NAMALWA (cell line): ENCODE results near the gene TAS1R3.
"Not testable (repeated sequence)": the region's sequence is repeated elsewhere in the genome, so short reads cannot be mapped to it uniquely, and the experiment has no call there.

Experiments used
- DNase-seq: peaks from one replicate; pipeline ENCODE4 v3.0.0-alpha.2; 2015; ENCODE audit warnings: low spot score

Gene TAS1R3

GRCh38 chr1:1354271-1355247 is 23.5 kb downstream of the TAS1R3 start:
- no peak for DNase-seq

DNA sequence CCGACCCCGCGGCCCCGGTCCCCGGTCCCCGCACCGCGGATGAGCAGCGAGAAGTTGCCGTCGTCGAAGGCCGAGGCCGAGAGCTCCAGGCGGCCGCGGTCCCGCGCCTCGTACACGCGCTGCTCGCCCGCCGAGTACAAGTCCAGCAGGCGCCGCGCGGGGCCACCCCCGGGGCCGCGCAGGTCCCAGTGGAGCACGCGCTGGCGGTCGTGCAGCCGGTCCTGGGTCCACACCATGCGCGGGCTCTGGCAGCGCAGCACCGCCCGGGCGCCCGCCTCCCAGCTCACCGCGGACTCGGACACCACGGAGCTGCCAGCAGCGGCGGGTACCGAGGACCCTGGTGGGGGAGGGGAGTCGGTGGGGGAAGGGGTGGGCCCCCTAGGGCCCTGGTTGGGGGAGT is 24.3 kb downstream of the TAS1R3 start:
- DNase-seq = no peak

DNA sequence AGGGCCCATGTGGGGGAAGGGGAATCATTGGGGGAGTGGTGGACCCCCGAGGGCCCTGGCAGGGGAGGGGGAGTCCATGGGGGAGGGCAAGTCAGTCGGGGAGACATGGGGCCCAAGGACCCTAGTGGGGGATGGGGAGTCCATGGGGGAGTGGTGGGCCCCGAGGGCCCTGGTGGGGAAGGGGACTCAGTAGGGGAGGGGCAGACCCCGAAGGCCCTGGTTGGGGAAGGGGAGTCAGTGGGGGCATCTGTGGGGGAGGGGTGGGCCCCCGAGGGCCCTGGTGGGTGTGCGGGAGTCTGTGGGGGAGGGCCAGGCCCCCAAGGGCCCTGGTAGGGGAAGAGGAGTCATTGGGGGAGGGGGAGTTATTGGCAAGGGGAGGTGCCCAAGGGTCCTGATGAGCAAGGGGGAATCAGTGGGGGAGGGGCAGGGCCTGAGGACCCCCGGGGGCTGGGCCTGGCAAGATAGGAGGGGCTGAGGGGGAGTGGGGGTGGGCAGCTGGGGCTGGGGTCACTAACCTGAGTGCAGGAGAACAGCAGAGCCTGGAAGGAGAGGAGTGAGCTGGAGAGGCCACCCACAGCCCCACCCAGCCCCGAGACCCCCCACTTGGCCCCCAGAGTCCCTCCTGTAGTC is 25.2 kb downstream of the TAS1R3 start:
- DNase-seq = no peak

- DNase-seq = peak; percentile 43
Observed at GRCh38 chr1:1356796-1357401, 25.8 kb downstream of the TAS1R3 start.

DNA sequence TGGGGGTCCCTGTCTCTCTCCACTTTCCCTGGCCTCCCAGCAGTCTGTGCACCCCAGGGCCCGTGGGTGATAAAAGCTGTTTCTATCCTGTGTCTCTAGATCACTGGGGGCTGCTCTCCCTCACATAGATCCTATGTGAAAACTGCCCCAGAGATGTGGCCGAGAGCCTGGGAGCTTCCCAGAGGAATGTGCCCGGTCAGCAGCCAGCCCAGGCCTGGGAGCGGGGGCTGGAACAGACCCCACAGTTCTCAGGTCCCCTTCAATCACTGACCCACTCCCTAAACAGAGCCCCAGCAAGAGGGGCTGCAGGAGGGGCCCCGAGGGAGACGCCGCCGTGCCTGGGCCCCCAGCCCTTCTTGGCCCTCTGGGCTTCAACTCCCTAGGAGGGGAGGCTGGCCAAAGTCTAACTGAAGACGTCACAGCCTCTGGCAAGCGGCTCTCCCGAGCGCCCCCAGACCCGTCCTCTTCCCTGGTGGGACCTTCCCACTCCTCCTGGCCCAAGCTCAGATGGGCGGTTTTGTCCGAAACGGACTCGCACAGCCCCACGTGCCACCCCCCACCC is 26.9 kb downstream of the TAS1R3 start:
- DNase-seq = no peak

GRCh38 chr1:1358433-1359271 is 27.6 kb downstream of the TAS1R3 start, which contains the start of gene MXRA8:
Gene MXRA8, minus strand, starts transcription at chr1:1358555. Its CDS starts 51 bp downstream, at chr1:1358504.
- no peak for DNase-seq

- DNase-seq = no peak
Observed at GRCh38 chr1:1359308-1359663, 28.2 kb downstream of the TAS1R3 start.

DNA sequence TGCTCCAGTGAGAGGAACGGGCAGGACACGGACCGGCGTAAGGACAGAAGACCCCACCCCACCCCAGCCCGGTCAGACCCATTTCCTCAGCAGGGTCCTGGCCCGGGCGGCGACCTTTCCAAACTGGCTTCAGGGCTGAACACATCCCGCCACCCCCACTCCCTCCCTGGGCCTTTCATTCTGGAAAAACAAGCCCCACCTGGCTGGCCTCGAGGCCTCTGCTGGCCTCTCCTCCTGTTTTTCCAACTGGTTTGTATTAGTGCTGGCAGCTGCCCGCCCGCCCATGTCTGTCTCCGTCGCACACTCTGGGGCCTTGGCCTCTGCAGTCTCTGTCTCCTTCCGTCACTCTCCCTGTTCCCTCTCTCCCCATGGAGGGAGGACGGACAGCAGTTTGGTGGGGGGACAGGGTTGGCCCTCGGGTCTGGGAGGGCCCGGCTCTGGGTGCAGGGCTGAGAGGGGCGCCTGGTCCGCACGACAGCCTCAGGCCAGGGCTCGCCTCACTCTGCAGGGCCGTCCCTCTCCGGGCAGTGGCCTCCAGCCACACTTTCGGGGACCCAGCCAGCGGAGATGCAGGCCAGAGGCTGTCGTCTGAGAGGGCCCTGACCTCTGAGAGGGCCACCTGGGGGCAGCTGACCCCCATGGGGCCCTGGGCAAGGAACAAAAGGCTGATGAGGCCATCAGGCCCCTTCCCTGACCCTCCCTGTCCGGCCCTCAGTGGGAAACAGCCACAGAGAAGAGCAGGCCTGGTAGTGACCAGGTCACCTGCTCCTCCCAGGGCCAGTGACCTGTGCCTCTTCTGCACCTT is 28.8 kb downstream of the TAS1R3 start:
- no peak for DNase-seq

DNA sequence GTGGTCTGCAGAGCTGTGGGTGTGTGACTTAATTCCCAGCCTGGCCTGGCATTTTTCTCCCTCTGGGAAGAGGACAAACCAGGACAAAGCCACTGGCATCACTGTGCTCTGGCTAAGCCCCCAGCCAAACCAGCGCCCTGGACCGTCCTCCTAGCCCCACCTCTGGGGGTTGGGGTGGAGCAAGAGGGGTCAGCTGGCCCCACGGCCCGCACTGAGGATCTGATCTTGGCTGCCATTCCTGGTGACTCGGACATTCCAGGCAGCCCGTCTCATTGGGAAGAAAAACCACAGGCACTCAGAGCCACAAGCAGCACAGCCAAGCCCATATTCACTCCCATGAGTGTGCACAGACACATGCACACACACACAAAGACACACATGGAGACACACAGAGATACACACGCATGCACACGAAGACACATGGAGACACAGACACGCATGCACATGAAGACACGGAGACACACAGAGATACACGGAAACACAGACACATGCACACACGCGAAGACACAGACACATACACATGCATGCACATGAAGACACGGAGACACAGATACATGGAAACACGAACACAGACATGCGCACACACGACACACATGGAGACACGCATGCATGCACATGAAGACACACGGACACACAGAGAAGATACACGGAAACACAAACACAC is 29.6 kb downstream of the TAS1R3 start:
- DNase-seq = no peak

DNA sequence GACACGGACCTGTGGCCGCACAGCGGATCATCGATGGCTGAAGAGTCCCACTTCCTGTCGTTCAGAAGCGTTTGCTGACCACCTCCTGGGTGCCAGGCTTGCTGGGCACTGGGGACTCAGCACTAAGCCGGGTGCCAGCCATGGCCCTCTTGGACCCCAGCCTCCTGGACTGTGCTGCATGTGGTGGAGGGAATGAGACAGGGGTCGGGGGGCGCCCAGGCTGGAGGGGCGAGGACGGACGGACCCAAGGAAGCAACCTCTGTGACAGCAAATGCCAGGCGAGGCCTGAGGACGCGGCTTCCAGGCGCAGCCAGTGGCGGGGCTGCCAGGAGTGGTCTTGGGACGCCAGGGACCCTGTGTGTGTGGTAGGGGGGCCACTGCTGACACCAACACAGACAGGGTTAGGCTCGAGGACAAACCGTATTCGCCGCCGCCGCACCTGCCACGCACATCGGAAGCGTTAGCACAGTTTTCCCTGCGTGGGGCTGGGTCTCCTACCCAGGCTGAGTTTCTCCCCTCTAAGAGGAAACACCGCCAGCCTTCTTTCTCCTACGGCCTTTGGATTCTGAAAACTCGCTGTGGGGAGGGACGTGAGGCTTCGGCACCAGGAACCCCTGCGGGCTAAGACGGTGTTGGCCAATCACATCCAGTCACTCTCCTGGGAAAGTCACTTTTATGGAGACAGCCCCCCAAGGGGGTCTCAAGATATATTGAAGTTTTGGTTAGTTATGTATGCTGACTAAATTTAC is 30.3 kb downstream of the TAS1R3 start:
- no peak for DNase-seq

- DNase-seq = no peak
Observed at GRCh38 chr1:1361982-1362423, 30.9 kb downstream of the TAS1R3 start.

DNA sequence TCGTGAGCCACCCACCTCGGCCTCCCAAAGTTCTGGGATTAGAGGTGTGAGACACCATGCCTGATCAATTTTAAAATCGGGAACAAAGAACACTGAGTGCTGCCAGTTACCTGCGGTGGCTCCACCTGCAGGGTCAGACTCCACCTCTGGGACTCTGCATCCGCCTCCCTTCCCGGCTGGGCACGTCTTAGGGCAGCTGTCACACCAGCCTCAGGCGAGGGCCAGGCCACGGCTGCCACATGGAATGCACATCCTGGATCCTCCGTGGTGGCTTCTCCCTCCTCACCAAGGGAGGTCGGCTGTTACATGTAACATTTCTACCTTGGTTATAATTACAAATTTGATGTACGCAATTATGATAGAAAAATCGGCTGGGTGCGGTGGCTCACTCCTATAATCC is 33.2 kb downstream of the TAS1R3 start:
- no peak for DNase-seq

DNA sequence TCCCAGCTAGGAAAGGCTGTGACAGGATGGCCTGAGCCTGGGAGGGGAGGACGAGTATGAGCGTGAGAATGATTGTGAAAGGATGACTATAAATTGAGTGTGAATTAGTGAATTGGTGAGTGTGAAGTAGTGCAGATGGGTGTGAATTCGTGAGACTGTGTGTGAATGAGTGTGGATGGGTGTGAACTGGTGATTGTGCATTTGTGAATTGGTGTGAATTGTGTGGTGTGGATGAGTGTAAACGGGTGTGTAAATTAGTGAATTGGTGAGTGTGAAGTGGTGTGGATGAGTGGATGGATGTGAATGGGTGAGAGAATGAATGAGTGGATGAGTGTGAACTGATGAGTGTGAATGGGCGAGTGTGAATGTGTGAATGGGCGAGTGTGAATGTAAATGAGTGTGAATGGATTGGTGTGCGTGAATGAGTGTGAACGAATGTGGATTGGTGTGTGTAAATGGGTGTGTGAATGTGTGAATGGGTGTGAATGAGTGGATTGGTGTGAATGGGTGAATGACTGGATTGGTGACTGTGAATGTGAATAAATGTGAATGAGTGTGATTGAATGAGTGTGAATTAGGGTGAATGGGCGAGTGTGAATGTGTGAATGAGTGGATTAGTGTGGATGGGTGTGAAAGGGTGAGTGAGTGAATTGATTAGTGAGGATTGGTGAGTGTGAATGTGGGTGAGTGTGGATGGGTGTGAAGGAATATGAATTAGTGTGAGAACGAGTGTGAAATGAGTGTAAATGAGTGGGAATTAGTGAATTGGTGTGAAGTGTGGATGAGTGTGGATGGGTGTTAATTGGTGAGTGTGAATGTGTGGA is 35.0 kb downstream of the TAS1R3 start:
- no peak for DNase-seq

GRCh38 chr1:1366699-1367066 is 35.6 kb downstream of the TAS1R3 start:
- DNase-seq = no peak

- no peak for DNase-seq
Observed at GRCh38 chr1:1367315-1367714, 36.2 kb downstream of the TAS1R3 start.

DNA sequence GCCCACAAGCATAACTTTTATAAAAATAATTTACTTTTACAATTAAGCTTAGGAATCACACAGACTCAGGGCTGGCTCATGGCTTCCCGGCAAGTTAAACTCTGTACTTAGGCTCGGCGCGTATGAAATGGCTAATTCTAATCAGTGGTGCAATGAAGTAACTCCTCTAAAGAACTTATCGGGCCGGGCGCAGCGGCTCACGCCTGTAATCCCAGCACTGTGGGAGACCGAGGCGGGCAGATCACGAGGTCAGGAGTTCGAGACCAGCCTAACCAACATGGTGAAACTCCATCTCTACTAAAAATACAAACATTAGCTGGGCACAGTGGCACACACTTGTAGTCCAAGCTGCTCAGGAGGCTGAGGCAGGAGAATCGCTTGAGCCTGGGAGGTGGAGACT is 39.0 kb downstream of the TAS1R3 start:
- DNase-seq = not testable (repeated sequence)

GRCh38 chr1:1370771-1371300 is 39.8 kb downstream of the TAS1R3 start:
- DNase-seq = no peak

DNA sequence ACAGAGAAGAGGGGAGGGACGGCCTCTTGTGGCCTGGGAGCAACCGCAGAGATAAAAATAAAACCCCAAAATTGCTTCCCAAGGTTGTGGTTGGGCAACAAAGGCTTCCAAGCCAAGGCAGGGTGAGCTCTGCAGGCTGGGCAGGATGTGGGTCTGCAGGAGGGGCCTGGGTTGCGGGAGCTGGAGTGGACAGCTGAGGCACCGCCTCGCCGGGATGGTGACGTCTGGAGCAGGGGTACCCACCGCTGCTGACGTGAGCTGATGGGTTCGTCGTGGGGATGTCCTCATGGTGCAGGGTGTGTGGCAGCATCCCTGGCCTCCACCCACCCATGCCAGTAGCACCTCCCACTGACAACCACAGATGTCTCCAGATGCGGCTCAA is 40.3 kb downstream of the TAS1R3 start:
- DNase-seq = no peak
